ENCODE results near the gene HADHA.

- TF ChIP-seq CTCF (IDR thresholded peaks at IDR 0.05) (no peak), POLR2AphosphoS5 (IDR thresholded peaks at IDR 0.05) (no peak), POLR2A (IDR thresholded peaks at IDR 0.05) (no peak), EP300 (IDR thresholded peaks at IDR 0.05) (no peak)
Observed at GRCh38 chr2:26279886-26280285, 35.5 kb upstream of the HADHA start.

All from stomach (tissue), 4 donors.